ENCODE data around the gene IER5. TPM values are rescaled to one million over a fixed set of nuclear protein-coding genes. Genes with fewer than 3 reads are reported as not detected.

The IER5 gene
- total RNA-seq, 1 experiment from 2014 or later: 30.5 TPM

DNA sequence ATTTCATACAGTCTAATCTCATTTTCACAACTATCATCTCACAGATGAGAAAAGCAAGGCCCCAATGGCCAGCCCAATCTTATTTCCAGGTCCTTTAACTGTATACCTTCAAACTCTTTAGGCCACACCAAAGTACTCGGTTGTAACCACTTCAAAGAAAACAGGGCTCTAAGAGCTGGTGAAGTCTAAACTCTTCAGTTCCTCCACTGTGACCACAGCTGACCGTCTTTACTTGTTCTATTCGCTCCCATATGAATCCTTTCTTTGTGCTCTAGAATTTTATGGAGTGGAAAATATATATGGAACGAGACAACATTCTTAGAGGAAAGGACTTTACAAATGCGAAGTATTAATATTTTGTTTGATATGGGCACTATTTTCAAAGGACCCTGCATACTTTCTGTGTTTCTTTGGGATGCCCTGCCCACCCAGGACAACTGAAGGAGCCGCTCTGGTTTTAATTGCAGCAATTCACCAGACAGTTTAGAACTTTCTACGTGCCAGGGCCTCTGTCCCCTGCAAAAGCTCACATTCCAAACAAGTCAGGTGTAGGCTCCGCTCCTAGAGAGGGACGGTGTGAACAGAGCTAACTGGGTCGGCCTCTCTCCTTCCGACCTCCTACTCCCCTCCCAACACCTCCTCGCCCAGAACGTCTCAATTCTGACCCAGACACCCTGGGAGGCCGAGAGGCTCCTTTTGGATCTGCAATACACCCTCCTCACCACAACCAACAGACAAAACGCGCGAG, 15.7 kb downstream of the IER5 start:
- H3K4me1 ChIP-seq (ENCODE audit: control insufficient read depth in 1 of 2, insufficient read depth in 2 of 2, low read length in 2 of 2): peaks cover 73 to 84% of the 10 kb centered on the region in 2 experiments
- RAD21 ChIA-PET (ENCODE audit: low non-redundant PET in 1 of 2, low total read pairs in 2 of 2, uncharacterized antibody in 2 of 2, unreplicated experiment in 2 of 2): no interaction called here
- H3K9me2 ChIP-seq (ENCODE audit: insufficient read depth): no peaks in the 10 kb centered on the region
- POLR2A ChIA-PET: interaction anchor here (1.2 to 4.2 kb wide), 8 partner anchors 10 to 32 kb away, joined by 3 to 19 read pairs (median 6); no protein-coding TSS in a partner anchor
- H3K4me3 ChIP-seq (replicated peaks in 1 of 2; ENCODE audit: low read depth in 1 of 2, low read length in 2 of 2): peak overlapping the region; percentile 61 to 66
- peak overlapping the region; percentile 80 for H3K27ac ChIP-seq (ENCODE audit: low read depth, low read length)
- H3K79me2 ChIP-seq (ENCODE audit: insufficient read depth, low read length): no peaks in the 10 kb centered on the region
- no peaks in the 10 kb centered on the region for H4K20me1 ChIP-seq (ENCODE audit: insufficient read depth)
- peak overlapping the region; percentile 73 for H3K9ac ChIP-seq (ENCODE audit: low read length)
- H3K4me2 ChIP-seq (ENCODE audit: low read length): peak overlapping the region; percentile 92
- DNase-seq (ENCODE audit: low read depth, low spot score): no peak
- ATAC-seq: peak; percentile 53
- no peak for TF ChIP-seq YY1 (IDR thresholded peaks at IDR 0.05; ENCODE audit: extremely low read depth, insufficient replicate concordance, low read depth, low read length)
- TF ChIP-seq, protein P1, sequence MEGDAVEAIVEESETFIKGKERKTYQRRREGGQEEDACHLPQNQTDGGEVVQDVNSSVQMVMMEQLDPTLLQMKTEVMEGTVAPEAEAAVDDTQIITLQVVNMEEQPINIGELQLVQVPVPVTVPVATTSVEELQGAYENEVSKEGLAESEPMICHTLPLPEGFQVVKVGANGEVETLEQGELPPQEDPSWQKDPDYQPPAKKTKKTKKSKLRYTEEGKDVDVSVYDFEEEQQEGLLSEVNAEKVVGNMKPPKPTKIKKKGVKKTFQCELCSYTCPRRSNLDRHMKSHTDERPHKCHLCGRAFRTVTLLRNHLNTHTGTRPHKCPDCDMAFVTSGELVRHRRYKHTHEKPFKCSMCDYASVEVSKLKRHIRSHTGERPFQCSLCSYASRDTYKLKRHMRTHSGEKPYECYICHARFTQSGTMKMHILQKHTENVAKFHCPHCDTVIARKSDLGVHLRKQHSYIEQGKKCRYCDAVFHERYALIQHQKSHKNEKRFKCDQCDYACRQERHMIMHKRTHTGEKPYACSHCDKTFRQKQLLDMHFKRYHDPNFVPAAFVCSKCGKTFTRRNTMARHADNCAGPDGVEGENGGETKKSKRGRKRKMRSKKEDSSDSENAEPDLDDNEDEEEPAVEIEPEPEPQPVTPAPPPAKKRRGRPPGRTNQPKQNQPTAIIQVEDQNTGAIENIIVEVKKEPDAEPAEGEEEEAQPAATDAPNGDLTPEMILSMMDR (IDR thresholded peaks at IDR 0.05 in 2 of 3, conservative IDR thresholded peaks at IDR 0.05 in 1 of 3; ENCODE audit: borderline replicate concordance in 1 of 3, insufficient read depth in 1 of 3, low read depth in 2 of 3, low read length in 2 of 3): 0 out of 6 replicates have a peak, but pooled peaks of 1 of the 3 experiments have one; percentile 8
- no peaks in the 10 kb centered on the region for H3K36me3 ChIP-seq (ENCODE audit: control insufficient read depth in 1 of 2, insufficient read depth in 2 of 2, low read length in 2 of 2)
- H3K9me3 ChIP-seq (ENCODE audit: control insufficient read depth in 1 of 2, insufficient read depth in 1 of 2, low read depth in 1 of 2, low read length in 2 of 2): no peaks in the 10 kb centered on the region
- CTCF ChIA-PET: interaction anchor here (1.4 to 1.5 kb wide), 2 partner anchors 20 to 38 kb away, joined by 4 to 6 read pairs; no protein-coding TSS in a partner anchor
- TSS peak; percentile 60 for BruUV-seq (replicated peaks)
- intact Hi-C loops (cut with micrococcal nuclease): loop anchor here (2.0 kb wide), 1 partner anchor 15 kb away; the partner anchor contains the start of gene IER5
- no peaks in the 10 kb centered on the region for H3K27me3 ChIP-seq (ENCODE audit: insufficient read depth, low read length)
- H2AFZ ChIP-seq (ENCODE audit: low read depth, low read length, poor library complexity, severe bottlenecking): no peak overlapping the region

DNA sequence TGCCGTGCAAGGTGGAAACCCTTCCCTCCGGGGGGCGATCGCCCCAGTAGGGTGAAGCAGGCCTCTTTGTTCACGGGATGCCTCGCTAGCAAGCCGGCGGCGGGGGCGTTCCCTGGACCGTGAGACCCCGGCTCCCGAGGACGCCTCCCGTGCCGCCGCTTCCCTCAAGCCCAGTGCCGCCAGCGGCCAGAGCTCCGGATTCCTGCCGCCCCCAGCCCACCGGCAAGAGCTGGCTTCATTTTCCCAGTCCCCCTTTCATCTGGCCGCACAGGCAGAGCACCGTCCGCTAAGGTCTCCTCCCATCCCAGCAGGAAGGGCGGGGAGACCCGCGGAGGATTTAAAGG, 16.3 kb downstream of the IER5 start:
- peak overlapping the region; percentile 61 to 66 for H3K4me3 ChIP-seq (replicated peaks in 1 of 2; ENCODE audit: low read depth in 1 of 2, low read length in 2 of 2)
- peak overlapping the region; percentile 73 for H3K9ac ChIP-seq (ENCODE audit: low read length)
- TF ChIP-seq EGR1 (IDR thresholded peaks at IDR 0.05; ENCODE audit: low read depth) (peak; percentile 47; the same call in 1 of the 2 replicates), EZH2phosphoT487 (IDR thresholded peaks at IDR 0.05; ENCODE audit: borderline replicate concordance) (no peak), ZNF274 (IDR thresholded peaks at IDR 0.05; ENCODE audit: low read depth, low read length) (no peak), FOSL1 (IDR thresholded peaks at IDR 0.05; ENCODE audit: low read depth) (no peak), TCF7L2 (IDR thresholded peaks at IDR 0.05; ENCODE audit: borderline replicate concordance, extremely low read depth, insufficient read depth, insufficient read length) (peak; percentile 97), YY1 (IDR thresholded peaks at IDR 0.05; ENCODE audit: extremely low read depth, insufficient replicate concordance, low read depth, low read length) (peak; percentile 2), RAD21 (IDR thresholded peaks at IDR 0.05; ENCODE audit: low read depth) (no peak), JUND (IDR thresholded peaks at IDR 0.05) (no peak)
- TF ChIP-seq, protein P1 (IDR thresholded peaks at IDR 0.05 in 2 of 3, conservative IDR thresholded peaks at IDR 0.05 in 1 of 3; ENCODE audit: borderline replicate concordance in 1 of 3, insufficient read depth in 1 of 3, low read depth in 2 of 3, low read length in 2 of 3): 0 out of 6 replicates have a peak, but pooled peaks of 1 of the 3 experiments have one; percentile 11
- H3K36me3 ChIP-seq (ENCODE audit: control insufficient read depth in 1 of 2, insufficient read depth in 2 of 2, low read length in 2 of 2): no peaks in the 10 kb centered on the region
- ATAC-seq (peak; percentile 44), DNase-seq (ENCODE audit: low read depth, low spot score) (no peak)
- peak overlapping the region; percentile 80 for H3K27ac ChIP-seq (ENCODE audit: low read depth, low read length)
- no TSS peak for BruUV-seq (replicated peaks)
- POLR2A ChIA-PET: interaction anchor here (0.6 to 4.2 kb wide), 12 partner anchors 8 to 569 kb away, joined by 3 to 19 read pairs (median 4); no protein-coding TSS in a partner anchor
- RAD21 ChIA-PET (ENCODE audit: low non-redundant PET in 1 of 2, low total read pairs in 2 of 2, uncharacterized antibody in 2 of 2, unreplicated experiment in 2 of 2): interaction anchor here in 1 of 2 experiments (0.6 to 0.9 kb wide), 2 partner anchors 21 to 580 kb away, joined by 3 read pairs; no protein-coding TSS in a partner anchor
- intact Hi-C loops (cut with micrococcal nuclease): loop anchor here (2.0 kb wide), 1 partner anchor 16 kb away; the partner anchor contains the start of gene IER5
- peak overlapping the region; percentile 92 for H3K4me2 ChIP-seq (ENCODE audit: low read length)
- H3K79me2 ChIP-seq (ENCODE audit: insufficient read depth, low read length): no peaks in the 10 kb centered on the region
- H3K9me3 ChIP-seq (ENCODE audit: control insufficient read depth in 1 of 2, insufficient read depth in 1 of 2, low read depth in 1 of 2, low read length in 2 of 2): no peaks in the 10 kb centered on the region
- no peak overlapping the region for H2AFZ ChIP-seq (ENCODE audit: low read depth, low read length, poor library complexity, severe bottlenecking)
- CTCF ChIA-PET: interaction anchor here (0.6 to 1.5 kb wide), 4 partner anchors 13 to 51 kb away, joined by 3 to 8 read pairs (median 5); no protein-coding TSS in a partner anchor
- no peaks in the 10 kb centered on the region for H4K20me1 ChIP-seq (ENCODE audit: insufficient read depth)
- H3K4me1 ChIP-seq (ENCODE audit: control insufficient read depth in 1 of 2, insufficient read depth in 2 of 2, low read length in 2 of 2): peaks cover 67 to 79% of the 10 kb centered on the region in 2 experiments
- H3K9me2 ChIP-seq (ENCODE audit: insufficient read depth): no peaks in the 10 kb centered on the region
- no peaks in the 10 kb centered on the region for H3K27me3 ChIP-seq (ENCODE audit: insufficient read depth, low read length)
